ENCODE measurements around the gene WFDC13.
"Not testable (repeated sequence)": the region's sequence is repeated elsewhere in the genome, so short reads cannot be mapped to it uniquely, and the experiment has no call there.

WFDC13 gene, protein sequence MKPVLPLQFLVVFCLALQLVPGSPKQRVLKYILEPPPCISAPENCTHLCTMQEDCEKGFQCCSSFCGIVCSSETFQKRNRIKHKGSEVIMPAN

DNA sequence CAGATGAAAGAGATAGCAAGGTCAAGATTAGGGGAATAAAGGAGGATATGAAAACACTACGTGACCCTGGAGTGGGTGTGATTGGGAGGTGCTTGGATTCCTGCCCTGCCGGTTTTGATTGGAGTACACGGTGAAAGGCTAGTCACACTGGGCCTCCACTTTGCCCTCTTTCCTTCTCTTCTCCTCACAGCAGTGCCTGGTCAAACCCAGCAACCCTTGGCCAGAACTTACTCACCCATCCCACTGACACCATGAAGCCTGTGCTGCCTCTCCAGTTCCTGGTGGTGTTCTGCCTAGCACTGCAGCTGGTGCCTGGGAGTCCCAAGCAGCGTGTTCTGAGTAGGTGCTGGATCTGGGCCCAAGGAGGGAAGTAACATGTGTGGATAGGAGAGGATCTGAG lies at the start of gene WFDC13:
TSS of gene WFDC13 (plus strand) at position 166 of the 400 bp plus-strand sequence. CDS start at position 252, 86 bp downstream.
- no peak for DNase-seq

DNA sequence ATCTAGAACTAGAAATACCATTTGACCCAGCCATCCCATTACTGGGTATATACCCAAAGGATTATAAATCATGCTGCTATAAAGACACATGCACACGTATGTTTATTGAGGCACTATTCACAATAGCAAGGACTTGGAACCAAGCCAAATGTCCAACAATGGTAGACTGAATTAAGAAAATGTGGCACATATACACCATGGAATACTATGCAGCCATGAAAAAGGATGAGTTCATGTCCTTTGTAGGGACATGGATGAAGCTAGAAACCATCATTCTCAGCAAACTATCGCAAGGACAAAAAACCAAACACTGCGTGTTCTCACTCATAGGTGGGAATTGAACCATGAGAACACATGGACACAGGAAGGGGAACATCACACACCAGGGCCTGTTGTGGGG lies 44.8 kb upstream of the WFDC13 start:
- not testable (repeated sequence) for DNase-seq

DNA sequence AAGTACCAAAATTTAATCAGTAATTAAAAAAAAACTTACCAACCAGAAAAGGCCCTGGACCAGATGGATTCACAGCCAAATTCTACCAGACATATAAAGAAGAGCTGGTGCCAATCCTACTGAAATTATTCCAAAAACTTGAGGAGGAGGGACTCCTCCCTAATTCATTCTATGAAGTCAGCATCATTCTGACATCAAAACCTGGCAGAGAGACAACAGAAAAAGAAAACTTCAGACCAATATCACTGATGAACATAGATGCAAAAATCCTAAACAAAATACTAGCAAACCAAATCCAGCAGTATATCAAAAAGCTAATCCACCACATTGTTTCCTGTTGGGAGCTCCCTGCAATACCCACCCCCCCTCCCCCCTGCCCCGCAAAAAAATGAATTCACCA lies 31.7 kb upstream of the WFDC13 start, which contains the start of gene WFDC11:
TSS of gene WFDC11 (minus strand) at position 101 of the 400 bp plus-strand sequence. CDS start 19,639 bp downstream, outside the sequence.
- DNase-seq: no peak

DNA sequence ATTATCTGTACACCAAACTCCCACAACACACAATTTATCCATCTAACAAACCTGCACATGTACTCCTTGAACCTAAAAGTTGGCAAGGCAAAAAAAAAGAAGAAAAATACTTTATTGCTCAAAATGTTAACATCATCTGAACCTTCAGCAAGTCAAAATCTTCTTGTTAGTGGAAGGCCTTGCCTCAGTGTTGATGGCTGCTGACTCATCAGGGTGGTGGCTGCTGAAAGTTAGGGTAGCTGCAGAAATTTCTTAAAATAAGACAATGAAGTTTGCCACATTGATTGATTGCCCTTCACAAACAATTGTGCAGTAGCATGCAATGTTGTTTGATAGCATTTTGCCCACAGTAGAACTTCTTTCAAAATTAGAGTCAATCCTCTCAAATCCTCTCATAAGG lies 29.1 kb upstream of the WFDC13 start:
- DNase-seq: no peak

DNA sequence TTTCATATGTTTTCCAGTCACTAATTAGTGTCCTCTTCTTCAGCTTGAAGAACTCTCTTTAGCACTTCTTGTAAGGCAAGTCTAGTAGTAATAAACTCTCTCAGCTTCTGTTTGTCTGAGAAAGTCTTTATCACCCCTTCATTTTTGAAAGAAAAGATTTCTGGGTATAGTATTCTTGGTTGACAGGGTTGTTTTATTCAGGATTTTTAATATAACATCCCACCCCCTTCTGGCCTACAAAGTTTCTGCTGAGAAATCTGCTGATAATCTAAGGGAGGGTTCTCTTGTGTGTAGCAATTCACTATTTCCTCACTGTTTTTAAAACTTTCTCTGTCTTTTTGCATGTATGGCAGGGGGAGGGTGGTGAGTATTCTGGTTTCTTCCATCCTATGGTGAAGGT lies 22.2 kb upstream of the WFDC13 start:
- no peak for DNase-seq

DNA sequence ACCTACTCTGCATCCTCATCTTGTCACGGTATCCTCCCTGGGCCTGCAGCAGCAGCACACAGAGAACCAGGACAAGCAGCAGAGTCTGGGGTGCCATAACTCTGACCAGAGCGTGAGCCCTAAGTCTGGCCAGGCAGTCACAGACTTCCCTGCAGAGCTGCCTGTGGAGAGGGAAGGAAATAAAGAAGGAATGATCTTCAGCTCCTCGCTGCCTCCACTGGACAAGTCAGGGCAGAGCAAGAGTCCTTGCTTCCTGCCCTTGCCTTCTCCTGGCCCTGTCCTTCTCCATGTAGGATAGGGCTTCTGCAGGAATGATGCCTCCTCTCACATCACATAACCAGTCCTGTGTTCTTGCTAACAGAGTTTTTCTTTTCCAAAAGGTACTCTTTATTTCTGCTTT lies 15.9 kb upstream of the WFDC13 start:
- DNase-seq: no peak

DNA sequence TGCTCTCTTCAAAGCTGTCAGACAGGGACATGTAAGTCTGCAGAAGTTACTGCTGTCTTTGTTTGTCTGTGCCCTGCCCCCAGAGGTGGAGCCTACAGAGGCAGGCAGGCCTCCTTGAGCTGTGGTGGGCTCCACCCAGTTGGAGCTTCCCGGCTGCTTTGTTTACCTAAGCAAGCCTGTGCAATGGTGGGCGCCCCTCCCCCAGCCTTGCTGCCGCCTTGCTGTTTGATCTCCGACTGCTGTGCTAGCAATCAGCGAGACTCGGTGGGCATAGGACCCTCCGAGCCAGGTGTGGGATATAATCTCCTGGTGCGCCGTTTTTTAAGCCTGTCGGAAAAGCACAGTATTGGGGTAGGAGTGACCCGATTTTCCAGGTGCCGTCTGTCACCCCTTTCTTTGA lies 8.5 kb upstream of the WFDC13 start:
- DNase-seq: not testable (repeated sequence)

DNA sequence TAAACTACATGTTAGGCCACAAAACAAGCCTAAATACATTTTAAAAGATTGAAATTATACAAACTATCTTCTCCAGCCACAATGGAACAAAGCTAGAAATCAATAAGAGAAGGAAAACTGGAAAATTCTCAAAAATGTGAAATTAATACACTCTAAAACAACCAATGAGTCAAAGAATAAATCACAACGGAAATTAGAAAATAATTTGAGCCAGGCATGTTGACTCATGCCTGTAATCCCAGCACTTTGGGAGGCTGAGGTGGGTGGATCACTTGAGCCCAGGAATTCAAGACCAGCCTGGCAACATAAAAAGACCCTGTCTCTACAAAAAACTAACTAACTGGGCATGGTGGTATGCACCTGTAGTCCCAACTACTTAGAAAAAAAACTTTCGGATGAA lies 6.3 kb upstream of the WFDC13 start:
- no peak for DNase-seq

DNA sequence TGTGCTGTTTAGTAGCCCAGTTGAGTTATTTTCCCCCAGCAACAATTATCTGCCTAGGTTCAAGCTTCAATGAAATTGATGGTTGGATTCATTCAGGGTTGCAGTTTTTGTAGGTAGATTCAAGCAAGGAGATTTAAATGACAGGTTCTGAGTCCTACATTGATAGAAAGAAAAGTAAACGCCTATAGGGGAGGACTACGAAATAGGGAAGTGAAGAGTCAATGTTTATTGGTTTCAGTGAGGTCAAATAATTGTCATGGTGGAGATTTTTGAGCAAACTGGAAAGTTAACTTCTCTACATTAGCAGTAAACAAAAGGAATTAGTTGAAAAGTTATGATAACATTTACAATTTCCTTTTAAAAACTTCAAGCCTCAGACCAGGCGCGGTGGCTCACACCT lies 734 bp upstream of the WFDC13 start:
- no peak for DNase-seq

DNA sequence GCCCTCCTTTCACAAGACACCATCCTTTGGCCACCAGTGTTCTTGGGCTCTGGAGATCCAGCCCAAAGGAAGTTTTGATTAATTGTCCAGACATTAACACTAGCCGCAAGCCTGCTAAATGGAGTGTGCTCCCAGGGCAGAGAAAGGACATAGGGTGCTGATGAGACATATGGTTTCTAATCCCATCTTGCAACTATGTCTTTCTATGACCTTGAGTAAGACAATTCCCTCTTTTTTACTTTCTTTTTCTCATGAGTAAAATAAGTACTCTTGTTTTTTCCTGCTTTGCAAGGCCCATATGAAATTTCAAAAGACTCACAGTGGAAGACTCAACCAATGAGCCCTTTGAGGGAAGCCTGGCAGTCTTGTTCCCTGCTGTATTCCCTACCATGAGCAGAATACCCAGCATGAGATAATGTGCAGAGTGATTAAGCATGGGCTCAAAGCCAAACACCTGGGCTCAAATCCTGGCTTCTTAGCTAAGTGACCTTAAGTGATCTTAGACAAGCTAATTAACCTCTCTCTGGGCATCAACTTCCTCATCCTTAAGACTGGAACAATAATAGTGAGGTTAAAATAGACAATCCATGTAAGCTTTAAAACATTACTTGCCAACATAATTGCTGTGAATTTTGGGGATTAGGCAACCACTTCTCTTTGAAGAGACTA lies 3.3 kb downstream of the WFDC13 start, which contains the start of gene WFDC10B:
TSS of gene WFDC10B (minus strand) at position 51 of the 669 bp plus-strand sequence. CDS start 19,027 bp downstream, outside the sequence.
- no peak for DNase-seq

DNA sequence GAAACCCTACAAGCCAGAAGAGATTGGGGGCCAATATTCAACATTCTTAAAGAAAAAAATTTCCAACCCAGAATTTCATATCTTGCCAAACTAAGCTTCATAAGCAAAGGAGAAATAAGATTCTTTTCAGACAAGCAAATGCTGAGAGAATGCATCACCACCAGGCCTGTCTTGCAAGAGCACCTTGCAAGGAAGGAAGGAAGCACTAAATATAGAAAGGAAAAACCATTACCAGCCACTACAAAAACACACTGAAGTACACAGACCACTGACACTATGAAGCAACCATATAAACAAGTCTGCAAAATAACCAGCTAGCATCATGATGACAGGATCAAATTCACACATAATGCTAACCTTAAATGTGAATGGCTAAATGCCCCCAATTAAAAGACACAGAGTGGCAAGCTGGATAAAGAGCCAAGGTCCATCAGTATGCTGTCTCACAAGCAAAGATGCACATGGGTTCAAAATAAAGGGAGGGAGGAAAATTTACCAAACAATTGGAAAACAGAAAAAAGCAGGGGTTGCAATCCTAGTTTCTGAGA lies 14.4 kb downstream of the WFDC13 start:
- DNase-seq: not testable (repeated sequence)

DNA sequence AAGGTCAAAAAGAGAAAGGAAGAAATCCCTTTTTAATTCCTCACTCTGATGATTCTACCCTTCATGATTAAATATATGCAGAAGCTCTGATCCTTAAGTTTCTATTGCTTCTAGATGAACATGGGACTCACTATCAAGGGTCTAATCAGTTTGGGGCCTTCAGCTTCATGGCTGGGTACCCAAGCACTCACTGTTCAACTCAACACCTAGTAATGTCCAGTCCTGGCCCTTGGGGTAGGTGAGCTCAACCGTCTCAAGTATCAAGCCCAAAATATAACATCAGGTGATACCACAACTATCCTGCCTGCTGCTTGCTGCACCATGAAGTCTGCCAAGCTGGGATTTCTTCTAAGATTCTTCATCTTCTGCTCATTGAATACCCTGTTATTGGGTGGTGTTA lies 20.2 kb downstream of the WFDC13 start, which contains the start of gene SPINT4:
TSS of gene SPINT4 (plus strand) at position 301 of the 400 bp plus-strand sequence. CDS start at position 322, 21 bp downstream.
- no peak for DNase-seq

DNA sequence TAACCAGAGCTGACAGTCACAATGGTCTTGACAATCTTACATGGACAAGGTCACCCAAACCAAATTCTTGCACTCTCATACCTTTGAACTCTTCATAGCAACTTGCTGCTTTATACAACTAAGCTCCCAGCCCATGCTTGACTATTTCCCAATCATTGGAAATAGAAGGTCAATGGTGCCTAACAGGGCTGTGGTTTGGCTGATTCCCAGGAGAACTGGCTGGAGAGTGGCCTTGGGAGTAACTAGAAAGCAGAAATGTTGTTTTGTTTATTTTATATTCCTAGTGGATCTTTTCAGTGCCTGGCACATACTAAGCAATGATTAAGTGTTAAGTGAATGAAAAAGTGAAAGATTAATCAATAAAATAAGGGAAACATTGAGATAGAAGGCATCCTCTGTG lies 23.3 kb downstream of the WFDC13 start:
- DNase-seq: no peak

DNA sequence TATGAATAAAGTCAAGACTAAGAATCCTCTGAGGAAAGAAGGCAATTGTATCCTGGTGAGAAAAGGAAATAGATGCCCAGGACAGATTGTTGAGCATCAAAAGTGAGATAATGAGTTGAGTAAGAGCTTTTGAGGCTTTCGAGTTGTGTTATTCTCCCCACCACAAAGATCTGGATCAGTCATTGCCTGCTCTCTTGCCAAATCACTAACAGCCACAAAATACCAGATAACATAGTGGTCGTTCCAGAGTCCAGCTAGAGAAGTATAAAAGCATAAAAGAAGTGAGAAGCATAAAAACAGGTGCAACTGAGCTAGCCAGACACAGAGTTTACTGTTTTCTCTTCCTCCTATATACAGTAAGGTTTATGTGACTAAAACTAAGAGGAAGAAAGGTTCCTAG lies 25.2 kb downstream of the WFDC13 start:
- DNase-seq: no peak

DNA sequence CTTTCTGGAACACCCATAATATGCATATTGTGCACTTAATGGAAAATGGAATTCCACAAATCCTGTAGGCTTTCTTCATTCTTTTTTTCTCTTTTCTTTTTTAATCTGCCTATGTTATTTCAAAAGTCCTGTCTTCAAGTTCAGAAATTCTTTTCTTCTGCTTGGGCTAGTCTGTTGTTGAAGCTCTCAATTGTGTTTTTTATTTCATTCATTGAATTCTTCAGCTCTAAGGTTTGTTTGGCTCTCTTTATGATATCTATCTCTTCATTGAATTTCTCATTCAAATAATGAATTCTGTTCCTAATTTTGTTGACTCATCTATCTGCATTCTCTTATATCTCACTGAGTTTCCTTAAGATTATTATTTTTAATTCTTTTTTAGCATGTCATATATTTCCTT lies 30.4 kb downstream of the WFDC13 start:
- no peak for DNase-seq

DNA sequence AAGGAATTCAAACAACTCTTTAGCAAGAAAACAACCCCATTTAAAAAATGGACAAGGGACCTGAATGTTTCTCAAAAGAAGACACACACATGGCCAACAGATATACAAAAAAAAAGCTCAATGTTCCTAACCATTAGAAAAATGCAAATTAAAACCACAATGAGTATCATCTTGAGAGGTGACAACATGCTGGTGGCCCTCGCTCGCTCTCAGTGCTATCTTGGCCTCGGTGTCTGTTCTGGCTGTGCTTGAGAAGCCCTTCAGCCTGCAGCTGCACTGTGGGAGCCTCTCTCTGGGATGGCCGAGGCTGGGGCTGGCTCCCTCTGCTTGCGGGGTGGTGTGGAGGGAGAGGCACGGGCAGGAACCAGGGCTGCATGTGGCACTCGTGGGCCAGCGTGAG lies 33.7 kb downstream of the WFDC13 start:
- no peak for DNase-seq

DNA sequence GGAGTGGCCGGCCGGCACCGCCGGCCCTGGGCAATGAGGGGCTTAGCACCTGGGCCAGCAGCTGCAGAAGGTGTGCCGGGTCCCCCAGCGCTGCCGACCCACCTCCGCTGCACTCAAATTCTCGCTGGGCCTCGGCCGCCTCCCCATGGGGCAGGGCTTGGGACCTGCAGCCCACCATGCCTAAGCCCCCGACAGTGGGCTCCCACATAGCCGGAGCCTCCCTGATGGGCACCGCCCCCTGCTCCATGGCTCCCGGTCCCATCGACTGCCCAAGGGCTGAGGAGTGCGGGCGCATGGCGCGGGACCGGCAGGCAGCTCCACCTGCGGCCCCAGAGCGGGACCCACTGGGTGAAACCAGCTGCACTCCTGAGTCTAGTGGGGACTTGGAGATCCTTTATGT lies 34.1 kb downstream of the WFDC13 start:
- DNase-seq: no peak

DNA sequence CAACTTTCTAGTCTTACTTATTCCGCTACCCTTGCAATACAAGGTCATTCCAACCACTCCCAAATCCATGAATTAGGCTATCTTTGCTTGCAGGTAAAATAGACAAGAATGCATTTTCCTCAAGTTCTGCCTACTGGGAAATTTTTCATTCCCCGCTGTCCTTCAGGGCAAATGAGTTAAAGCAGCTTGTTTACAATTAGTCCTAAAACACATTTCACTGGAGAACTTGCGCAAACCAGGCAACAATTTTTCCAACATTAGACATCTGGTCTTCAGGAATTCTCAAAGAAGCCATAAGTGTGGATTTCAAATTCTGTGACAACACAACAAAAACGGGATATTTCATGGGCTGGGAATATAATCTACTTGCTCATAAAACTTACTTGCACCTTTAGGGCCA lies 40.8 kb downstream of the WFDC13 start:
- DNase-seq: no peak

DNA sequence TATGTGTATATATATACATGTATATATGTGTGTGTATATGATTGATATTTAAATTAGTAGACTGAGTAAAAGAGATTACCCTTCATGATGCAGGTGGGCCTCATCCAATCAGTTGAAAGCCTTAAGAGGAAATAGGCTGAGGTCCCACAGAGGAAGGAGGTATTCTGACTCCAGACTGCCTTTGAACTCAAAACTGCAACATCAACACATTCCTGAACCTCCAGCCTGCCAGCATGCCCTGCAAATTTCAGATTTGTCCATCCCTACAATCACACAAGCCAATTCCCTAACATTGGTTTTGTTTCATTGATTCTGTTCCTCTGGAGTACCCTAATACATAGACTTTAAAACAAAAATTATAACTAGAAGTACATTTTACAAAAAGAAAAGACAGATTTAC lies 43.2 kb downstream of the WFDC13 start:
- DNase-seq: no peak

DNA sequence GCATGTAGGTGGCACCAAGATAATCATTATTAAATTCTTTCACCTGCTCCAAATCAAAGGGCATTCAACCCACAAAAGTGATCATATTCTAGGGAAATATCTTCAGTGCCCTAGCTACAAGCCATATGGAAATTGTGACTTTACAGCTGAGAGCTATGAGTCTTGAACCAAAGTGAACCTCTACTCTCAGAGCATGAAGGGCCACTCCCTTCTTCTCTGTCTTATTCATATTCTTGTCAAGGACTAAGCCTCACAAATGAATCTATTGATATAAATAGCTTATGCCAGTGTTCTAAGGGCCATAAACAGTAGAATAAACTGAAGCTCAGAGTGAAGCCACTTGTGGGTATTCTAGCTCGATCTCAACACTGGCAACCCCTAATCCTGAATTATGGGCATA lies 49.9 kb downstream of the WFDC13 start:
- DNase-seq: no peak

DNA sequence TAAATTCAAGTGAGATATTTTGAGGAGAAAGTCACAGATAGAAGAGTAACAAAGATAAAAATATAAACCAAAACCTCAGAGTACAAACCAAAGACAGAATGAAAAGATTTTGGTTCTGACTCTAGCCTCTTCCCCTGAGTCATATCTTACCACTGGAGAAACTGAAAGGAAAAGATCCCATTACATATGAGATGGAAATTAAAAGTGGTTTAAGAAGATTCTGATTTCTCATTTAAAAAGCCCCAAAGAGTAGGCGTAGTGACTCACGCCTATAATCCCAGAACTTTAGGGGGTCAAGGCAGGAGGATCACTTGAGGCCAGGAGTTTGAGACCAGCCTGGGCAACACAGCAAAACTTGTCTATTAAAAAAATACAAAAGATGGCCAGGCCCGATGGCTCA lies 50.9 kb downstream of the WFDC13 start:
- DNase-seq: no peak

DNA sequence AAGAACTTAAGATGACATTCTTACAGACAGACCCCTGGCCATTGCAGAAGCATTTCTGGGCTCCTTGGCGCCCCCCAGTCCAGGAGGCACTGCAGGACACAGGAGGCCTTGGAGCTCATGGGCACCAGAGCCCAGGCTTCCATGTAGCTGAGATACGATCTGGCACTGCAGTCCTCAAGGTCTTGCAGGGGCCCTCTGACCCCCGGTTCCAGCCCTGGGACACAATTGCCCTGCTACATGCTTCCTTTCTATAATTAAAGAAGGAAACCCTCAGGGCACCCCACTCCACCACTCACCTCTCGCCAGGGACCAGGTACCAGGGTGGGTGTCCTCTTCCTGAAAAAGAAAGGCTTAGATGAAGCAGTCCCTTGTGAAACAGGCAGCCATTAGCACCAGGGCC lies 56.3 kb downstream of the WFDC13 start:
- no peak for DNase-seq

Data from anterior cingulate cortex (tissue), 58 donors.